ENCODE measurements around the gene GNAO1.

DNA sequence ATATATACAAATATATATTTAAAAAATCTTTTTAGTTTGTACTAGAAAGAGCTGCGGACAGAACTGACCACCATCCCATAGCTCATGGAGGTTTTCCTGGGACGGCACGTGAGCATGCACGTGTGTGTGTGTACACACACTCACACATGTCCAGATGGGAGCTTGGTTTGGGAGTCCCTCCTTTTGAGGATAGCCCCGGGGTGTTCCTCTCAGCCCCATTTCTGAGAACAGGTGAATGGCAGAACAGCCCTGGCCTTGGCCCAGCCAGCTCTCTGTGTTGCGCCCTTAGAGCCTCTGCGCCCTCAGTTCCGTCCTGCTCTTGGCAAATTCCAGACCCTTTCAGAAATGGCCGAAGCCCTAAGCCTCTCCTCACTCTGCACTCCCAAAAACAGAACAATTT is 163.9 kb downstream of the GNAO1 start:
- TF ChIP-seq POLR2A (IDR thresholded peaks at IDR 0.05), result no peak
- TF ChIP-seq, protein P1, sequence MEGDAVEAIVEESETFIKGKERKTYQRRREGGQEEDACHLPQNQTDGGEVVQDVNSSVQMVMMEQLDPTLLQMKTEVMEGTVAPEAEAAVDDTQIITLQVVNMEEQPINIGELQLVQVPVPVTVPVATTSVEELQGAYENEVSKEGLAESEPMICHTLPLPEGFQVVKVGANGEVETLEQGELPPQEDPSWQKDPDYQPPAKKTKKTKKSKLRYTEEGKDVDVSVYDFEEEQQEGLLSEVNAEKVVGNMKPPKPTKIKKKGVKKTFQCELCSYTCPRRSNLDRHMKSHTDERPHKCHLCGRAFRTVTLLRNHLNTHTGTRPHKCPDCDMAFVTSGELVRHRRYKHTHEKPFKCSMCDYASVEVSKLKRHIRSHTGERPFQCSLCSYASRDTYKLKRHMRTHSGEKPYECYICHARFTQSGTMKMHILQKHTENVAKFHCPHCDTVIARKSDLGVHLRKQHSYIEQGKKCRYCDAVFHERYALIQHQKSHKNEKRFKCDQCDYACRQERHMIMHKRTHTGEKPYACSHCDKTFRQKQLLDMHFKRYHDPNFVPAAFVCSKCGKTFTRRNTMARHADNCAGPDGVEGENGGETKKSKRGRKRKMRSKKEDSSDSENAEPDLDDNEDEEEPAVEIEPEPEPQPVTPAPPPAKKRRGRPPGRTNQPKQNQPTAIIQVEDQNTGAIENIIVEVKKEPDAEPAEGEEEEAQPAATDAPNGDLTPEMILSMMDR (IDR thresholded peaks at IDR 0.05), result no peak
